HG02571 (cell line): ENCODE results near the gene KRT4.
"Not testable (repeated sequence)": the region's sequence is repeated elsewhere in the genome, so short reads cannot be mapped to it uniquely, and the experiment has no call there.

Experiments
- ATAC-seq: cut with Tn5 transposase; IDR thresholded peaks from one replicate; pipeline ENCODE4 v1.9.1; 2021; ENCODE audit warnings: mild to moderate bottlenecking, moderate library complexity; ENCODE audit not compliant: unreplicated experiment

KRT4 gene

DNA sequence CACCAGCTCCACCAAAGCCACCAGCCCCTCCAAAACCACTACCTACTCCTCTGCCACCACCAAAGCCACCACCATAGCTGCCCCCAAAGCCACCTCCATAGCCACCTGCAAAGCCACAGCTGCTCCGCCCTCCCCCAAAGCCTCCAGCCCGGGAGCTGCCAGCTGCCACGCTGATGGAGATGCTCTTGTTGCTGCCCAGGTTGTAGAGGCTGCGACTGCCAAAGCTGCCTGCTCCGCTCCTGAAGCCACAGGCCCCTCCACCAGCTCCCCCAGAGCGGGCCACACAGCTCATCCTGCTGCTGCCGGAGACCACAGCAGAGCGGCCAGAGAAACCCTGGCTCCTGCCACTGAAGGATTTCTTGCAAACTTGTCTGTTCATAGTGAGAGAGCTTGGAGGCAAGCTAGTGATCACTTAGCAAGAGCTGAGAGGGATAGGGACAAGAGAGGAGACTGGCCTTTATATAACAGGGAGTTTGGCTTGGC is 37.0 kb downstream of the KRT4 start, which contains the start of gene KRT76:
Gene KRT76, minus strand, starts transcription at position 433 of the 483 bp plus-strand sequence. Its CDS starts 54 bp downstream, at position 379.
- ATAC-seq, result no peak

DNA sequence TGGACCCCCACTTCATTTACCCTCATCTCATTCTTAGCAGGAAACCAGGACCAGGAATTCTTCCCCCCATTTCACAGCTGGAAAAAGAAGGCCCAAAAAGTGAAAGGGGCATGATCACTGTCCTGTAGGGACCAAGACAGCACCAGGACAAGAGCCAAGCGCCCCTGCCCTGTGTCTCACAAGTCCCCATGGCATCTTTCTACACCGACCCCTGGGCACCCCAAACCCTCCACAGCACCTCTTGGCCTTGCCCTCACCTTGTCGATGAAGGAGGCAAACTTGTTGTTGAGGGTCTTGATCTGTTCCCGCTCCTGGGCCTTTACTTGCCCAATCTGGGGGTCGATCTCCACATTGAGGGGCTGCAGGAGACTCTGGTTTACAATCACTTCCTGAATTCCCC is 37.5 kb downstream of the KRT4 start:
- no peak for ATAC-seq

DNA sequence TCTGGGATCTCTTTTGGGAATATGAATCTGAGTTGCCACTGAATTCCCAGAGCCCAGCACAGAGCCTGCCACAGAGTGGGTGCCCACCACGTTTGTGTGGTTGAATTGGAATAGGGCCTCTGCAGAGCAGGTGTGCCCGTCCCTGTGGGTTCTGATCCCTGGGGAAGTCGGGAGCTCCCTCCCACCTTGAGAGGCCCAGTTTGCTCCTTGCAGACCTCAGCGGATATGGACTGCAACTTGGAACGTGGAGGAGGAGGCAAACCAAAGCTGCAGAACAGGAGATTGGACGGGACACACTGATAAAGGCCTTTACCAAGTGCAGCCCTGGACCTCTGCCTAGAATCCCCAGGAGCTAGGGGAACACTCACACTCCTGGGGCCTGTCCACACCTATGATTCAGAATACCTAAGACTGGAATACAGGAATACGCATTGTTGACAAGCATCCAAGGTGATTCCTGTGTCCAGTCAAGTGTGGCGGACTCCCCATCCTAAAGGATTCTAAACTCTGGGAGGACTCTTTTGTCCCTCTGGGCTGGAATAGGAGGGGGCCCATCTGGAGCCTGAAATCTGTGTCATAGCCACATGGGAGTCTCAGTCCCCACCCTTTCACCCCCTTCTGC is 39.2 kb downstream of the KRT4 start:
- ATAC-seq, result no peak

- no peak for ATAC-seq
These were observed 41.1 kb downstream of the KRT4 start for GRCh38 chr12:52772772-52773171.

DNA sequence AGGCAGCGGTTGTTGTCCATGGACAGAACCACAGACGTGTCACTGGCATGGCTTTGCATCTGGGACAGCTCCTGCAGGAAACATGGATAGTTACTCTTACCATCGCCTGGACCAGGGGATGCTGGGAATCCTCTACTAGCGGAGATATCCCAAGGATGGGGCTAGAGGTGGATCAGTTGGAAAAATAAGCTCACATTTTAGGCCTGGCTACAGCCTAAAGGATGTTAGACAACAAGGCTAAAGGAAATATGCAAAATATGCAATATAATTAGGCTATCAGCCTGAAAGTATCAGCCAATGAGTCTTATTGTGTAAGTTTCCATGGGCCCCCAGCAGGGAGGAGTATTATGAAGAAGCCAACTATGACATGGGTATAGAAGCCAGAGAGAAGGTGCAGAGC is 41.7 kb downstream of the KRT4 start:
- no peak for ATAC-seq

- ATAC-seq, result no peak
These were observed 42.4 kb downstream of the KRT4 start for GRCh38 chr12:52771505-52771904.

GRCh38 chr12:52771088-52771487 is 42.8 kb downstream of the KRT4 start:
- no peak for ATAC-seq

GRCh38 chr12:52769946-52770345 is 44.0 kb downstream of the KRT4 start:
- ATAC-seq, result no peak

DNA sequence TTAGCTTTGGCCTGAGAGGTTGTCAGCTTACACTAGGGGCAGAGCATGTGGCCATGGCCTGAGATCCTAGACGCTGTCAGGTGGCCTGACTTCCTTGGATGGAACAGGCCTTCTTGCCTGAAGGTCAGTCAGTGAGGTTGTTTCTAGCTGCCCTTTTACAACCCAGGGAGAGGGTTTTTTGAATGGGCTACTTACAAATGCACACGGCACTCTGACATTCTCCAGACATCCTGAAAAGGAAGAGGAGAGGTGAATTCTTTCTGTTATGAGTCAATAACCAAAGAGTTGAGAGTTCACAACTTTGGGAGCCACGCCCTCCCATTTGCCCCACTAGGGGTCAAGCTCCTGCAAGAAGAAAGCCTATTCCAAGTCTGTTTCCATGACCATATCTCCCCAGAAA is 44.6 kb downstream of the KRT4 start:
- ATAC-seq, result no peak

DNA sequence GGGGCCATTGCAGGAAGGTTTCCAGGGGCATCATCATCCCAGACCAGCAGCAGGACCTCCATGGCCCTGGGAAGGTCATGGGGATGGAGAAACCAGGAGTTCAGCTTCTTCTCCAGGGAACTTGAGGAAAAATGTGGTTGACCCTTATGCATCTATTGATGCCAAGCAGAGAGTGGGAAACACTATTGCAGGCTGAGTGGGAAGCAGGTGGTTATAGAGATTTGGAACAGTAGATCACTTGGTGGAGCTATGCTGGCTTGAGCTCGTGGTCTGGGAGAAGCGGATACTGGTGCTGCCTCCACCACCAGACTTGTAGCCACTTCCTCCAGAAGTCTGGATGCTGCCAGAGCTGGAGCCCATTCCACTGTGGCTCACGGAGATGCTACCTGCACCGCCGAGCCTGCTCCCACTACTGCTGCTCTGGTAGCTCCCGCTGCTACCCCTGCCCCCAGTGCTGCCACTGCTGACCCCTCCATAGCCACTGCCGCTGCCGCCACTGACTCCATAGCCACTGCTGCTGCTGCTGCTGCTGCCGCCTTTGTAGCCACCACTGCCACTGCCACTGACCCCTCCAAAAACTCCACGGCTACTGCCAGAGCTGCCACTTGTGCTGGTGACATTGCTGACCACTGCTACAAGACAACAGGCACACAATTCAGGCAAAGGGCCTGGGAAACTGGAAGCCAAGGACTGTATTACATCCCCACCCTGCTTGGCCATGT is 45.3 kb downstream of the KRT4 start:
- no peak for ATAC-seq

- no peak for ATAC-seq
These were observed 46.5 kb downstream of the KRT4 start for GRCh38 chr12:52767427-52767826.

DNA sequence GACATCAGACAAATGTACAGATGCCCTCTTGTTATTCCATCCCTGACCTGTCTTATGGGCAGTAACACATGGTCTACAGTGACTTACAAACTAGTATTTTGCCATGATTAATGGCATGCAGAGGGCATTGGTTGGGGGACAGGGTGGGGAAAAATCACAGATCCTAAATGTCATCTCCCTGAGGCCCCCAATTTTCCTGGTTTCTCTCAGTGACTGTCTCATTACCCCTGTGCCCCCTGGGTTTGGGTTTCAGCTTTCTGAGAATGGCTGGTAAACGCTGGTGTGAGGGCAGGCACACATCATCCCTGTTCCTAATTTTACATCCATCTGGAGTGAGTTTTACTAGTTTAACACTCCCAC is 46.9 kb downstream of the KRT4 start:
- no peak for ATAC-seq

DNA sequence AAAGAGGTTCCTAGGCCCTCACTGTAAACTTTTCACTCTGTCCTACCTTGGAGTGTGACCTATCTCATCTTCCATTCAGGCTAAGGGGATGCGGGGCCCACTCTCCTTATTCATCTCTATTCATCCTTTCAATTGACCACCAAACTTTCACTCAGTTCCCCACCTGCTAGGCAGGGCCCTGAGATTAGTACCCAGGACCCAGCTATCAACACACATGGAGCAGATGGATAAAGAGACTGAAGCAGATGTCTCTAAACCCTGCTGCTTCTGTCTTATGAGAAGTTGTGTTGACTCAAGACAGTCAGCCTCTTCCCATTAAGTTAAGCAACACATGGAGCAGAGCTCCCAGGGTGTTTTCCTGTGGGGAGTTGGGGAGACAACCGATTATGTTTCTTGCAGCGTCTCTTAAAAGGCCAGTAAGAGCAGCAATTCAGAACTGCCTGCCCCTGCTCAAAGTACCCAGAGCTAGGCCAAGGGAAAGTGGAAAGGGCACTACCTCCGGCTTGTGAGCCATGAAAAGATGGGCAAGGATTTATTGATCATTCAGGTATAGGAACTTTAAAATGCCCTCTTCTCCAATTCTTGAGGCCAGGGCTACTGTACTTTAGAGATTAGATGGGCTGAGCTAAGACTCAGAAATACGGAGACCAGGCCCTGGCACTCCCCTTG is 47.4 kb downstream of the KRT4 start:
- ATAC-seq, result no peak

- no peak for ATAC-seq
These were observed 48.2 kb downstream of the KRT4 start for GRCh38 chr12:52765702-52766101.

DNA sequence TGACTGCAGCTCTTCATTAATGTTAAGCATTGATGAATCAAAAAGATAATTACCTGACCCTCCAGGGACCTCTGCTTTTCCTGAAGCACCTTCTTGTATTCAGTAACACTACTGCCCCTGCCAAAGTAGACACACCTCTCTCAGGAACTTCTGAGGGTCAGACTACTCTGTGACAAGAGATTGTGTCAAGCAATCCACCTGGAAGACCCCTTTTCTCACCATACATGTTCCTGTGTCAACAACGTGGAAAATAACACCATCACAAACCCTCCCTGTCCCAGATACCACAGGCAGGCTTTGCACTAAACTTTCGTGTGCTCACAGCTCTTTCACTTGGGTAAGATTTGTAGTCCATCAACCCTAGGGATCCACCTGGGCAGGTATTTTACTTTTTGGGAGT is 49.9 kb downstream of the KRT4 start:
- no peak for ATAC-seq

DNA sequence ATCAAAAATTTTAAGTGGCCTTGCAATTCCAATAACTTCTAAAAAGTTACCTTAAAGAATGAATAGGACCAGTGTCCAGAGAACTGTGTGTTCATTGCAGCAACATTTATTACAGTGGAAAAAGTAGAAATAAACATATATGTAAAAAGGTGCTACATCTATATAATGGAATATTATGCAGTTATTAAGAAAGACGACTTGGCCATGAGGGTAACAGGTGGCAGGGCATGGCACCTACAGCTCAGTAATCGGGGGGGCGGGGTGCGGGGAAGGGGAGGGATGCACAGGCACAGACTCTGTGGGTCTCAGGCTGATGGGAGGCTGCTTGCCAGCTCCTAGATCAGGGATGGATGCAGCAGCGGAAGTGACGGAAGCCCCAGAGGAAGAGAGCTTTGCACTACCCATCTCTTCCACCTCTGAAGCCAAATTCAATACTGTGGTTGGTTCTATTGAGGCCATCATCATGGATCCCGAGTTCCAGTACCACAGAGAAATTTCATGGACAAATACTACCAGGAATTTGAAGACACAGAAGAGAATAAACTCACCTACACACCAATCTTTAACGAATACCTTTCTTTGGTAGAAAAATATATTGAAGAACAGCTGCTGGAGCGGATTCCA is 50.8 kb downstream of the KRT4 start:
- no peak for ATAC-seq

GRCh38 chr12:52761802-52762201 is 52.1 kb downstream of the KRT4 start:
- ATAC-seq, result no peak

DNA sequence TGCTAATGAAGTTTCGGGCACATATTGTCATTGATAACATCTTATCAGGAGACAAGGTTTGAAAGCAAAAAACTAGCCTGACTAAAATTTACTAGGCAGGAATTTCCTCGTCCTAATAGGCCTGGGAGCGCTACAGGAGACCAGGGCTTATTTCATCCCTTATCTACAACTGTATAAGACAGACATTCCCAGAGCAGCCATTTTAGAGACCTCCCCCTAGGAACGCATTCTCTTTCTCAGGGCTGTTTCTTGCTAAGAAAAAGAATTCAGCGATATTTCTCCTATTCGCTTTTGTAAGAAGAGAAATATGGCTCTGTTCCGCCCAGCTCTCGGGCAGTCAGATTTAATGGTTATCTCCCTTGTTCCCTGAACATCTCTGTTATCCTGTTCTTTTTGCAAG is 52.7 kb downstream of the KRT4 start:
- not testable (repeated sequence) for ATAC-seq

DNA sequence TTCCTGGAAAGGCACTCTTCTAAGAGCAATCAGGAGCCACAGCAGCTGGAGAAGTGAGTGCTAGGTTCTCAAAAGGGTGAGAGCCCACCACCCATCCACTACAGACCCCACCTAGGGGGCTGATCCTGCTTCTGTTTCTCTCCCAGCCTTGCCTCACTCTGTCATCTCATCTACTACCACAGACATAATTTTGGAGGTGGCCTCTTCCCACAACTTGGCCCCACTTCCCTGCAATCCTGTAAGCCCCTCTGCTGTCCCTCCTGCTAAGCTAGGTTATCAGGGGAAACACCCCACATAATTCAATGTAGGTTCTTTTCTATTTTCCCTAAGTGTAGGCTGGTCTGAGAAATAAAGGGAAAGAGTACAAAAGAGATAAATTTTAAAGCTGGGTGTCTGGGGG is 53.3 kb downstream of the KRT4 start:
- no peak for ATAC-seq

- ATAC-seq, result no peak
These were observed 54.2 kb downstream of the KRT4 start for GRCh38 chr12:52759695-52760094.

- no peak for ATAC-seq
These were observed 54.7 kb downstream of the KRT4 start for GRCh38 chr12:52759218-52759617.
